DOHH2 (cell line): ENCODE results near the gene ICE2.

Source experiments
- EZH2phosphoT487 ChIP-seq: fragments of 200-600 bp; sonication (generic); IDR thresholded peaks from 2 replicates; pipeline ENCODE4 v1.6.1; 2017; ENCODE audit warnings: borderline replicate concordance, mild to moderate bottlenecking, antibody characterized with exemption, low read length, moderate library complexity, mixed read lengths
- TF ChIP-seq, protein P1 (sequence below): fragments of 200-600 bp; sonication (generic); IDR thresholded peaks from one replicate; pipeline ENCODE4 v1.5.1; 2014; ENCODE audit warnings: antibody characterized with exemption, mild to moderate bottlenecking, low read depth, low read length; ENCODE audit not compliant: poor library complexity, severe bottlenecking

- no peak for TF ChIP-seq EZH2phosphoT487
- TF ChIP-seq, protein P1, sequence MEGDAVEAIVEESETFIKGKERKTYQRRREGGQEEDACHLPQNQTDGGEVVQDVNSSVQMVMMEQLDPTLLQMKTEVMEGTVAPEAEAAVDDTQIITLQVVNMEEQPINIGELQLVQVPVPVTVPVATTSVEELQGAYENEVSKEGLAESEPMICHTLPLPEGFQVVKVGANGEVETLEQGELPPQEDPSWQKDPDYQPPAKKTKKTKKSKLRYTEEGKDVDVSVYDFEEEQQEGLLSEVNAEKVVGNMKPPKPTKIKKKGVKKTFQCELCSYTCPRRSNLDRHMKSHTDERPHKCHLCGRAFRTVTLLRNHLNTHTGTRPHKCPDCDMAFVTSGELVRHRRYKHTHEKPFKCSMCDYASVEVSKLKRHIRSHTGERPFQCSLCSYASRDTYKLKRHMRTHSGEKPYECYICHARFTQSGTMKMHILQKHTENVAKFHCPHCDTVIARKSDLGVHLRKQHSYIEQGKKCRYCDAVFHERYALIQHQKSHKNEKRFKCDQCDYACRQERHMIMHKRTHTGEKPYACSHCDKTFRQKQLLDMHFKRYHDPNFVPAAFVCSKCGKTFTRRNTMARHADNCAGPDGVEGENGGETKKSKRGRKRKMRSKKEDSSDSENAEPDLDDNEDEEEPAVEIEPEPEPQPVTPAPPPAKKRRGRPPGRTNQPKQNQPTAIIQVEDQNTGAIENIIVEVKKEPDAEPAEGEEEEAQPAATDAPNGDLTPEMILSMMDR, result no peak
These were observed 36.2 kb downstream of the ICE2 start for GRCh38 chr15:60442763-60443162.
